K562 (cell line): ENCODE measurements around the gene RCN2. TPM values are rescaled to one million over a fixed set of nuclear protein-coding genes. Genes with fewer than 3 reads are reported as not detected.

Source experiments
- ATAC-seq: fragments of 200-7000 bp; cut with Tn5 transposase; 3 replicates; pipeline ENCODE4 v1.9.1; 2020; ENCODE audit warnings: moderate library complexity
- BruUV-seq: library from RNA; stranded (reverse); fragments of 400-500 nt; replicated peaks from 2 replicates; lab custom pipeline; 2021; lab: Mats Ljungman, UMichigan
- CTCF ChIA-PET: fragments of 300-600 bp; formaldehyde crosslinking; extraction: SDS; loops from one replicate; lab custom pipeline; 2021; ENCODE audit warnings: low intra/inter-chr PET ratio; lab: Yijun Ruan, JAX
- POLR2A ChIA-PET: fragments of 300-600, 350-650 bp; sonication (Branson Sonifier 250); formaldehyde crosslinking; extraction: SDS; loops from one replicate; lab custom pipeline; 2021; ENCODE audit warnings: antibody characterized with exemption, inconsistent platforms; lab: Yijun Ruan, JAX
- DNase-seq, 4 experiments: peaks; one replicate each; pipeline versions ENCODE4 v3.0.0 to v3.0.0-alpha.2; 2011 to 2018; ENCODE audit warnings: low spot score in 3 of 4, mixed read lengths in 3 of 4; ENCODE audit errors: extremely low read depth in 1 of 4
- FAIRE-seq: peaks from 2 replicates; lab custom pipeline; 2011; peaks lifted over from hg19 to GRCh38; lab: Jason Lieb, UNC
- H2AFZ ChIP-seq: 2 replicates; pipeline ENCODE4 v1.6.0; 2011; ENCODE audit warnings: low read depth, low read length, control low read depth, inconsistent platforms
- H3K27ac ChIP-seq: fragments of 200-600 bp; 3 replicates; pipeline ENCODE4 v1.8.0; 2011; ENCODE audit warnings: low read depth, mild to moderate bottlenecking, control low read depth, inconsistent platforms, low read length, moderate library complexity, mixed read lengths; ENCODE audit errors: extremely low read depth
- H3K27me3 ChIP-seq, 2 experiments: fragments of 300-600 bp in 1 of 2; 2 replicates in 1 of 2; 3 replicates in 1 of 2; pipeline versions ENCODE4 v1.6.0 to v1.8.0; 2011; ENCODE audit warnings: inconsistent platforms in 2 of 2, low read length in 2 of 2, mild to moderate bottlenecking in 1 of 2, mixed read lengths in 1 of 2, moderate library complexity in 1 of 2; ENCODE audit not compliant: control insufficient read depth in 2 of 2, insufficient read depth in 2 of 2
- H3K36me3 ChIP-seq: fragments of 300-600 bp; 3 replicates; pipeline ENCODE4 v1.8.0; 2011; ENCODE audit warnings: mild to moderate bottlenecking, low read length, inconsistent platforms; ENCODE audit not compliant: control insufficient read depth, insufficient read depth
- H3K4me1 ChIP-seq, 2 experiments: fragments of 200-600 bp in 1 of 2; replicated peaks in 1 of 2; 2 replicates in 1 of 2; 3 replicates in 1 of 2; pipeline versions ENCODE4 v1.5.1 to v1.8.0; 2011; ENCODE audit warnings: inconsistent platforms in 2 of 2, low read length in 2 of 2, mild to moderate bottlenecking in 1 of 2, mixed read lengths in 1 of 2, moderate library complexity in 1 of 2; ENCODE audit not compliant: control insufficient read depth in 2 of 2, insufficient read depth in 2 of 2
- H3K4me2 ChIP-seq: 2 replicates; pipeline ENCODE4 v1.6.1; 2011; ENCODE audit warnings: low read length, control low read depth, inconsistent platforms, mixed read lengths; ENCODE audit not compliant: insufficient read depth
- H3K4me3 ChIP-seq: fragments of 200-600 bp; sonication (generic), shearing (Covaris generic); 2 replicates; pipeline ENCODE4 v1.5.1; 2016; ENCODE audit warnings: control low read depth, inconsistent platforms
- H3K79me2 ChIP-seq: fragments of 200-600 bp; 3 replicates; pipeline ENCODE4 v1.8.0; 2011; ENCODE audit warnings: low read length, inconsistent platforms; ENCODE audit not compliant: control insufficient read depth, insufficient read depth
- H3K9ac ChIP-seq, 2 experiments: 2 replicates each; pipeline versions ENCODE4 v1.6.0 to v1.6.1; 2011; ENCODE audit warnings: low read depth in 2 of 2, low read length in 2 of 2, control low read depth in 1 of 2, inconsistent platforms in 1 of 2, mild to moderate bottlenecking in 1 of 2, mixed read lengths in 1 of 2; ENCODE audit not compliant: insufficient read depth in 1 of 2
- H3K9me1 ChIP-seq: one replicate; pipeline ENCODE4 v1.6.0; 2011; ENCODE audit warnings: inconsistent platforms, mild to moderate bottlenecking, low read length, moderate library complexity; ENCODE audit not compliant: control insufficient read depth, insufficient read depth
- H3K9me3 ChIP-seq: replicated peaks from 2 replicates; pipeline ENCODE4 v1.5.1; 2011; ENCODE audit warnings: low read depth, low read length, inconsistent platforms; ENCODE audit not compliant: control insufficient read depth, insufficient read depth
- H4K20me1 ChIP-seq: replicated peaks from 2 replicates; pipeline ENCODE4 v1.6.1; 2011; ENCODE audit warnings: low read length, inconsistent platforms, mixed read lengths; ENCODE audit not compliant: control insufficient read depth, insufficient read depth
- CREB3 ChIP-seq: fragments of 450-650 bp; conservative IDR thresholded peaks from 2 replicates; pipeline ENCODE4 v1.6.1; 2016; ENCODE audit warnings: missing genetic modification characterization, low read depth, mild to moderate bottlenecking, missing compliant biosample characterization, moderate library complexity
- HCFC1 ChIP-seq: IDR thresholded peaks from 2 replicates; pipeline ENCODE4 v1.6.1; 2012; ENCODE audit warnings: low read depth, low read length, improper control_type of control experiment
- HMG20B ChIP-seq: fragments of 250-450 bp; sonication (Bioruptor Pico); IDR thresholded peaks from 2 replicates; pipeline ENCODE4 v1.5.0; 2021; ENCODE audit warnings: mild to moderate bottlenecking
- KAT2B ChIP-seq: IDR thresholded peaks from one replicate; pipeline ENCODE4 v1.6.1; 2012; ENCODE audit warnings: low read depth, mild to moderate bottlenecking, control low read depth, inconsistent platforms, low read length, moderate library complexity
- MAZ ChIP-seq, 2 experiments: fragments of 450-650 bp in 1 of 2; sonication (generic) in 1 of 2; formaldehyde crosslinking; IDR thresholded peaks in 1 of 2; conservative IDR thresholded peaks in 1 of 2; 2 replicates each; pipeline versions ENCODE4 v1.4.0 to v1.5.0; 2020; ENCODE audit warnings: mild to moderate bottlenecking in 1 of 2, missing genetic modification reagents in 1 of 2
- MCM2 ChIP-seq: fragments of 450-650 bp; IDR thresholded peaks from 2 replicates; pipeline ENCODE4 v1.6.1; 2017; ENCODE audit warnings: low read depth, mild to moderate bottlenecking
- PHB2 ChIP-seq: fragments of 450-650 bp; IDR thresholded peaks from 2 replicates; pipeline ENCODE4 v1.6.1; 2017; ENCODE audit warnings: low read depth
- PML ChIP-seq: IDR thresholded peaks from 2 replicates; pipeline ENCODE4 v1.6.1; 2012; ENCODE audit warnings: low read length, inconsistent platforms
- POLR2G ChIP-seq: fragments of 200-400 bp; formaldehyde crosslinking; IDR thresholded peaks from 2 replicates; pipeline ENCODE4 v1.6.1; 2017; ENCODE audit warnings: low read depth, mild to moderate bottlenecking, antibody characterized with exemption, low read length, moderate library complexity
- SMAD4 ChIP-seq: fragments of 250-450 bp; sonication (Bioruptor Pico); conservative IDR thresholded peaks from 2 replicates; pipeline ENCODE4 v1.8.0; 2021; ENCODE audit warnings: inconsistent platforms, mild to moderate bottlenecking, moderate library complexity
- ZBTB43 ChIP-seq: sonication (generic); formaldehyde crosslinking; IDR thresholded peaks from 2 replicates; pipeline ENCODE4 v1.8.0; 2023; ENCODE audit warnings: mild to moderate bottlenecking, missing genetic modification reagents
- ZNF384 ChIP-seq: IDR thresholded peaks from 2 replicates; pipeline ENCODE4 v1.6.1; 2012; ENCODE audit warnings: low read depth, low read length, improper control_type of control experiment
- ZNF444 ChIP-seq: fragments of 250-450 bp; sonication (Bioruptor Pico); IDR thresholded peaks from 2 replicates; pipeline ENCODE4 v1.4.0; 2020; ENCODE audit warnings: mild to moderate bottlenecking, moderate library complexity
- ZNF511 ChIP-seq: sonication (generic); formaldehyde crosslinking; IDR thresholded peaks from 2 replicates; pipeline ENCODE4 v1.8.0; 2022; ENCODE audit warnings: mild to moderate bottlenecking, missing genetic modification reagents
- WGBS: fragments of 100-300 bp; shearing (Covaris generic); methylation state at CpG from one replicate; pipeline ENCODE4 v1.1.6; 2016; ENCODE audit warnings: low coverage, mixed read lengths; ENCODE audit not compliant: insufficient coverage; ENCODE audit errors: missing lambda C conversion rate; 5-methylcytosine and 5-hydroxymethylcytosine counted together
- in situ Hi-C: fragments of 300-500 bp; cut with MboI; formaldehyde crosslinking; loops from 4 replicates; pipeline ENCODE4 v1.15.0; 2018; ENCODE audit warnings: inconsistent platforms, mixed read lengths
- intact Hi-C: fragments of 100-400 bp; cut with micrococcal nuclease; formaldehyde crosslinking; loops from 2 replicates; pipeline ENCODE4 v1.14.2; 2022
- polyA plus RNA-seq, 8 experiments: library from polyadenylated mRNA; depleted of rRNA in 4 of 8; stranded (reverse) in 5 of 8; unstranded in 3 of 8; fragments of >200 nt; fragmentation: Nextera tagmentation in 2 of 8; fragmentation: Illumina TruSeq in 1 of 8; extraction: Ambion mirVana in 2 of 8; extraction: Trizol in 1 of 8; gene quantifications; 2 replicates each; pipeline versions ENCODE4 v1.2.1 to v1.2.3, GENCODE V29; 2011 to 2014; ENCODE audit warnings: inconsistent platforms in 1 of 8, missing spikeins in 1 of 8
- total RNA-seq, 7 experiments: library from RNA; depleted of rRNA in 6 of 7; stranded (reverse); fragments of >200 nt in 6 of 7; fragmentation: Illumina TruSeq in 2 of 7; extraction: Trizol in 2 of 7; gene quantifications; 2 replicates each; pipeline versions ENCODE4 v1.2.1 to v1.2.3, GENCODE V29; 2011 to 2021; ENCODE audit warnings: low replicate concordance in 1 of 7

Gene RCN2
- total and polyA plus RNA-seq, 9 of the 15 experiments (the other 6 are each of a cell fraction or from before 2014, with no cell fraction given): 20.9 to 63.6 (median 52.8) TPM

GRCh38 chr15:76953913-76954312, 22.4 kb downstream of the RCN2 start:
- FAIRE-seq (no peak), DNase-seq (no peak), ATAC-seq (no peak)
- Histone ChIP-seq H3K36me3 (peaks cover 16% of the 10 kb centered on the region; the same call in 1 of the 3 replicates), H3K4me1 (no peaks in the 10 kb centered on the region), H3K79me2 (no peaks in the 10 kb centered on the region), H3K4me2 (no peak overlapping the region), H3K9ac (no peak overlapping the region), H3K9me3 (no peaks in the 10 kb centered on the region), H3K9me1 (no peaks in the 10 kb centered on the region), H3K27ac (no peak overlapping the region), H3K4me3 (no peak overlapping the region), H2AFZ (no peak overlapping the region), H3K27me3 (peaks cover 0 to 2% of the 10 kb centered on the region in 2 experiments; a peak in 1 of 5 replicates), H4K20me1 (no peaks in the 10 kb centered on the region)
- BruUV-seq: no TSS peak
- intact Hi-C loops (no loop called here), in situ Hi-C loops (no loop called here)
- no peak for TF ChIP-seq CREB3 (tag)
- no peak for TF ChIP-seq ZNF444 (CRISPR knock-in tag)
- no peak for TF ChIP-seq MAZ (CRISPR knock-in tag; conservative IDR thresholded peaks at IDR 0.05 in 1 of 2, IDR thresholded peaks at IDR 0.05 in 1 of 2)
- TF ChIP-seq MCM2: no peak
- no peak for TF ChIP-seq PHB2
- TF ChIP-seq PML: no peak
- TF ChIP-seq HMG20B (CRISPR knock-in tag): no peak
- TF ChIP-seq SMAD4 (CRISPR knock-in tag): no peak
- no peak for TF ChIP-seq ZNF384
- no peak for TF ChIP-seq ZBTB43 (CRISPR knock-in tag)
- TF ChIP-seq ZNF511: no peak
- no peak for TF ChIP-seq POLR2G
- no peak for TF ChIP-seq KAT2B
- TF ChIP-seq HCFC1: no peak
- CTCF ChIA-PET: no interaction called here
- POLR2A ChIA-PET: interaction anchor here (1.0 to 1.2 kb wide), 2 partner anchors 9 to 10 kb away, joined by 3 to 5 read pairs; no protein-coding TSS in a partner anchor
- 4% methylated on average over 3 of the region's 3 CpGs for WGBS
